Stimulated activated CD4-positive, alpha-beta T cell treated with anti-CD3 and anti-CD28 coated beads, TNF-alpha, amount 100 ng/mL, for 1 hour (primary cell): Measurements from ENCODE around the gene UBR1.
"Not testable (repeated sequence)": the region's sequence is repeated elsewhere in the genome, so short reads cannot be mapped to it uniquely, and the experiment has no call there.

Experiments
- DNase-seq, 3 donors: peaks; one replicate each; pipeline ENCODE4 v3.0.0-alpha.2; 2020; ENCODE audit warnings: low read depth in 3 of 3, low spot score in 1 of 3

Gene UBR1

GRCh38 chr15:43067717-43068461 lies 37.9 kb downstream of the UBR1 start:
- DNase-seq = no peak

- no peak for DNase-seq
These were observed 49.1 kb downstream of the UBR1 start for GRCh38 chr15:43056696-43057095.

- no peak for DNase-seq
These were observed 53.0 kb downstream of the UBR1 start for GRCh38 chr15:43052860-43053259.

- DNase-seq = no peak
These were observed 56.9 kb downstream of the UBR1 start for GRCh38 chr15:43048935-43049334.

- no peak for DNase-seq
These were observed 59.4 kb downstream of the UBR1 start for GRCh38 chr15:43046484-43046883.

GRCh38 chr15:43042885-43043284 lies 63.0 kb downstream of the UBR1 start:
- DNase-seq = no peak

- DNase-seq = not testable (repeated sequence)
These were observed 64.8 kb downstream of the UBR1 start for GRCh38 chr15:43041085-43041484.

GRCh38 chr15:43035240-43035639 lies 70.6 kb downstream of the UBR1 start:
- not testable (repeated sequence) for DNase-seq

- no peak for DNase-seq
These were observed 76.4 kb downstream of the UBR1 start for GRCh38 chr15:43029476-43029875.

- no peak for DNase-seq
These were observed 80.7 kb downstream of the UBR1 start for GRCh38 chr15:43025150-43025549.

GRCh38 chr15:43014671-43015070 lies 91.2 kb downstream of the UBR1 start:
- DNase-seq = not testable (repeated sequence)

GRCh38 chr15:43009206-43009605 lies 96.6 kb downstream of the UBR1 start:
- no peak for DNase-seq

- DNase-seq = no peak
These were observed 97.7 kb downstream of the UBR1 start for GRCh38 chr15:43008150-43008549.

GRCh38 chr15:43007551-43007950 lies 98.3 kb downstream of the UBR1 start:
- DNase-seq = no peak

GRCh38 chr15:43006991-43007390 lies 98.8 kb downstream of the UBR1 start:
- no peak for DNase-seq

- DNase-seq = not testable (repeated sequence)
These were observed 100.8 kb downstream of the UBR1 start for GRCh38 chr15:43004886-43005595.

GRCh38 chr15:42999201-42999779 lies 106.5 kb downstream of the UBR1 start:
- no peak for DNase-seq

GRCh38 chr15:42996871-42997270 lies 109.0 kb downstream of the UBR1 start:
- DNase-seq = no peak

- no peak for DNase-seq
These were observed 111.3 kb downstream of the UBR1 start for GRCh38 chr15:42994546-42994945.

GRCh38 chr15:42992626-42993025 lies 113.2 kb downstream of the UBR1 start:
- DNase-seq = no peak

GRCh38 chr15:42986693-42987342 lies 119.0 kb downstream of the UBR1 start:
- no peak for DNase-seq
